Measurements from ENCODE around the gene WNK2.

WNK2 gene

DNA sequence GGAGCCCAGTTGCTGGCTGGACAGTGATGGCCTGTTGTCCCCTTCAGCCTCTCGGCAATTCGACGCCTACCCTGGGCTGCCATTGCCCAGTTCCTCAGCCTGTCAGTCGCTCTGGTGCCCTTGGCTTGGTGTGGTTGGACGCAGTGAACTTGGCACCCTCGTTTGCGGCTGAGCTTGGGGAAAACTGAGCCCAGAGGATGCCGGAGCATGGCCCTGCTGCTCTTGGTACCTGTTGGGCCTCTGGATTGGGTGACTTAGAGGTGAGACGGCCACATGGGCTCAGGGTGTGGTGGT, 16.5 kb downstream of the WNK2 start:
- no peak for DNase-seq (ENCODE audit: low read depth)

- no peak for DNase-seq (ENCODE audit: low read depth)
Measured at GRCh38 chr9:93200989-93201334, 17.0 kb downstream of the WNK2 start.

- no peak for DNase-seq (ENCODE audit: low read depth)
Measured at GRCh38 chr9:93203026-93203717, 19.2 kb downstream of the WNK2 start.

GRCh38 chr9:93203718-93204469, 20.0 kb downstream of the WNK2 start:
- no peak for DNase-seq (ENCODE audit: low read depth)

- no peak for DNase-seq (ENCODE audit: low read depth)
Measured at GRCh38 chr9:93204470-93205043, 20.6 kb downstream of the WNK2 start.

DNA sequence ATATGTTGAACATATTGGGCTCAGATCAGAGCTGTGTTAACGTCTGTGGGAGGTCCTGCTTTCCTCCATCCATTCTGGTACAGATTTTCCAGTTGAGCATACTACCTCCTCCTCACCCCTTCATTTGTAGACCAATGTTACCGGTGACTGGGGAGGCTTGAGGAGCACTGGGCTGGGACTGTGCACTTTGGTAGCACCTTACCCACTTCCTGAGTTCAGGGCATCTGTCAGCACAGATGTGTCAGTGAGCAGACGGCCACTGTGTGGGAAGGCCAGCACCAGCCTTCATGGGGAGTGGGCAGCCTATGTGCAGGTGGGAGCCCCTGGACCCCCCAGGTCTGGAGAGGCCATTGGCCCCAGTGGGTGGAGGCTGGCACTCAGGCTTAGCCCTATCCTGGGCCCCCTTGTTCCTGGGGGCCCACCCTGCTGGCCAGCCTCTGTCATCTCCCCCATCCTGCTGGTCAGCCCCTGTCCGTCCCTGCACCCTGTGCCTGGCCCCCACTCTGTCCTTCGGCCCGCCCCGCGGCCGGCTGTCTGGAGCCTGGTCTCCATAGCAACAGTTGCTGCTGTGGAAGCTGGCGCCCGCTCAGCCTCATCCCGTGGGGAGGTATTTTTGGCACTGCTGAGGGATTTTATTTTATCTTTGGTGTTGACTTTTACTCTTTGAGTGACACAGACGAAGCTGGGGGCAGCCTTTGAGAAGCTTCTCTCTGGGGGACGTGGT, 21.3 kb downstream of the WNK2 start:
- no peak for DNase-seq (ENCODE audit: low read depth)

GRCh38 chr9:93205896-93206575, 22.1 kb downstream of the WNK2 start:
- no peak for DNase-seq (ENCODE audit: low read depth)

- no peak for DNase-seq (ENCODE audit: low read depth)
Measured at GRCh38 chr9:93206576-93207155, 22.7 kb downstream of the WNK2 start.

DNA sequence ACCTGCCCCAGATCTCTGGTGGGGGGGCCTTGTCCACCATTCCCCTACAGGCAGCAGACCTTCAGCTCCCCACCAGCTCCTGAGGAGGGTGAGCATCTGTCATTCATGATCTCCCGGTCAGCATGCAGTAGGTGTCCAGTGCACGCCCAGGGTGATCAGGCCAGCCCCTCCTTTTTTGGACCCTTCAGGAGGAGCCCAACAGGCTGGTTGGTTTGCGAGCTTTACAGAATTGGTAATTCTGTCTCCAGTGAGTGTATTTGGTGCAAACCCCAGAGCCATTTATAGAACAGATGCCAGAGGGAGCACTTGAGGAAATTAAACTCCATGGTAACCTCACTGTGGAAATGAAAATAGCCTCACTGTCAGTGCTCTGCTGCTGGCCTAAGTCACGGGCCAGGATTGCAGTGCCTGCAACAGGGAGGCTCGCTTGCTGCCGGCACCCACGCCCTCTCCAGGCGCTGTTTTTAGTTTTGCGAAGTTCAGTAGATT, 23.4 kb downstream of the WNK2 start:
- DNase-seq (ENCODE audit: low read depth) = no peak

GRCh38 chr9:93207860-93208734, 24.2 kb downstream of the WNK2 start:
- DNase-seq (ENCODE audit: low read depth) = no peak

- no peak for DNase-seq (ENCODE audit: low read depth)
Measured at GRCh38 chr9:93209097-93209496, 25.2 kb downstream of the WNK2 start.

GRCh38 chr9:93209576-93210323, 25.8 kb downstream of the WNK2 start:
- DNase-seq (ENCODE audit: low read depth) = no peak

GRCh38 chr9:93210324-93210973, 26.5 kb downstream of the WNK2 start:
- no peak for DNase-seq (ENCODE audit: low read depth)

- no peak for DNase-seq (ENCODE audit: low read depth)
Measured at GRCh38 chr9:93210974-93211653, 27.2 kb downstream of the WNK2 start.

GRCh38 chr9:93211654-93212001, 27.7 kb downstream of the WNK2 start:
- DNase-seq (ENCODE audit: low read depth) = no peak

DNA sequence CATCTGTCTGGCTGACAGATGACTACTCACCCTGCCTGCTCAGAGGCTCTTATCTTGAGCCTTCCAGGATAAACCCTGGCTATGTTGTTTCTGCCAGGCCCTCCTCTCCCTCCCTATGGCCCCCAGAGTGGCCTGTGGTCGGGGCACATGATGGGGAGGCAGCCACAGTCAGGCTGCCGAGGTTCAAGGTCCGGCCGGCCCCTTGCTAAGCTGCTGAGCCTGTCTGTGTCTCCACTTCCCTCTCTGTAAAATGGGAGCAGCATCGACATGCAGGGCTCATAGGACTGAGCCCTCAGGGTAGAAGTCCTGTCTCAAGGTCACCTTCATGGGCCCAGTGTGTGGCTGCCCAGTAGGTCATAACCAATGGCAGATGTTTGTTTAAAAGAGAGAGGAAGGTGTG, 28.5 kb downstream of the WNK2 start:
- DNase-seq (ENCODE audit: low read depth) = no peak

DNA sequence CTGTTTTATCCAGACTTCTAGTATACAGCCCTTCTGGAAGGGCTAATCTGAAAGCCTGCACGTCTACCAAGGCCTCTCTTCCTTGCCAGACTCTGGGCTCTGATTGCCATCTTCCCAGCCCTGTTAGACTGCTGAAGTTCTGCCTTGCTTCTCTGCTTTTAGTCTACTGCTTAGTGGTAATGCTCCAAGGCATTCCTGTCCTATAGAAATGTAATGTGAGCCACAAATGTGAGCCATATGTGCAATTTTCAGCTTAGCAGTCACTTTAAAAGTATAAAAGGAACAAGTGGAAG, 32.1 kb downstream of the WNK2 start:
- DNase-seq (ENCODE audit: low read depth) = no peak

GRCh38 chr9:93217706-93218105, 33.8 kb downstream of the WNK2 start:
- DNase-seq (ENCODE audit: low read depth) = no peak

- no peak for DNase-seq (ENCODE audit: low read depth)
Measured at GRCh38 chr9:93218161-93218560, 34.2 kb downstream of the WNK2 start.
